Ovary (tissue), 9 donors: ENCODE measurements around the gene NOA1. TPM values are rescaled to one million over a fixed set of nuclear protein-coding genes. Genes with fewer than 3 reads are reported as not detected.

ENCODE experiments used
- DNase-seq, 5 donors: peaks; one replicate each; pipeline ENCODE4 v3.0.0-alpha.2; 2019 to 2020
- H3K27ac ChIP-seq, 2 donors: fragments of 200-600 bp; one replicate each; pipeline versions ENCODE4 v1.5.1 to v1.8.0; 2019 to 2022
- H3K27me3 ChIP-seq: fragments of 200-600 bp; one replicate; pipeline ENCODE4 v1.8.0; 2022
- H3K36me3 ChIP-seq: fragments of 200-600 bp; sonication (generic); one replicate; pipeline ENCODE4 v1.5.1; 2019
- H3K4me1 ChIP-seq: one replicate; pipeline ENCODE4 v1.8.1; 2013; ENCODE audit warnings: mild to moderate bottlenecking, moderate library complexity; ENCODE audit not compliant: insufficient read depth
- H3K4me3 ChIP-seq: fragments of 200-600 bp; sonication (generic); one replicate; pipeline ENCODE4 v1.5.1; 2017
- H3K9me3 ChIP-seq, 2 donors: fragments of 200-600 bp in 1 of 2; sonication (generic) in 1 of 2; one replicate each; pipeline versions ENCODE4 v1.5.1 to v1.8.1; 2013 to 2019; ENCODE audit warnings: mild to moderate bottlenecking in 1 of 2, moderate library complexity in 1 of 2
- EP300 ChIP-seq: sonication (generic); formaldehyde crosslinking; IDR thresholded peaks from one replicate; pipeline ENCODE4 v1.6.1; 2017; ENCODE audit warnings: antibody characterized with exemption
- POLR2A ChIP-seq: fragments of 450-650 bp; IDR thresholded peaks from one replicate; pipeline ENCODE4 v1.6.1; 2017; ENCODE audit warnings: antibody characterized with exemption, mild to moderate bottlenecking, moderate library complexity
- WGBS, 3 donors: extraction: QIAGEN DNeasy Blood & Tissue Kit in 1 of 3; methylation state at CpG; one replicate each; pipeline versions ENCODE4 v1.1.5 to v1.1.7; 2013 to 2017; 5-methylcytosine and 5-hydroxymethylcytosine counted together
- intact Hi-C, 4 donors: fragments of 100-400 bp; cut with DNase I; formaldehyde crosslinking; loops; one replicate each; pipeline versions ENCODE4 v1.11.0 to v1.15.1; 2022 to 2023
- polyA plus RNA-seq, 2 donors: library from polyadenylated mRNA; stranded (reverse); fragments of 200-250 nt in 1 of 2; fragments of 350-450 nt in 1 of 2; fragmentation: Illumina TruSeq in 1 of 2; extraction: RNeasy Lipid Tissue Mini Kit (QIAGEN cat#74804) in 1 of 2; gene quantifications; one replicate each; pipeline ENCODE4 v1.2.3, GENCODE V29; 2013 to 2014
- total RNA-seq, 7 donors: library from RNA; depleted of rRNA in 2 of 7; stranded (reverse); fragments of >200 nt in 2 of 7; fragmentation: NEBNext Ultra II Directional in 3 of 7; extraction: Animal tissue kit (Norgen Biotek cat#: 25700) in 3 of 7; gene quantifications; one replicate each; pipeline versions ENCODE4 v1.1.0 to v1.2.4, GENCODE V29; 2016 to 2023
- TF ChIP-seq, protein P1 (sequence below), 3 donors: fragments of 450-650 bp in 2 of 3; fragments of 200-600 bp in 1 of 3; IDR thresholded peaks; one replicate each; pipeline versions ENCODE4 v1.5.1 to v1.8.0; 2016 to 2022; ENCODE audit warnings: antibody characterized with exemption in 3 of 3, mild to moderate bottlenecking in 1 of 3
- donor health status: DM: no; HTN: no; CAD: no; lungs with moderate emphysema.
- donor health status: DM: no; HTN: no; CAD: no.
- donor health status: Bipolar disorder and iron deficiency.
- donor health status: DM: yes; HTN: yes; CAD: no.
- donor health status: DM: no; HTN: no; CAD: no.
- donor health status: DM: yes; HTN: yes; CAD: no.

Gene NOA1
- total and polyA plus RNA-seq, 9 donors: 12.6 to 21.5 (median 18.5) TPM

DNA sequence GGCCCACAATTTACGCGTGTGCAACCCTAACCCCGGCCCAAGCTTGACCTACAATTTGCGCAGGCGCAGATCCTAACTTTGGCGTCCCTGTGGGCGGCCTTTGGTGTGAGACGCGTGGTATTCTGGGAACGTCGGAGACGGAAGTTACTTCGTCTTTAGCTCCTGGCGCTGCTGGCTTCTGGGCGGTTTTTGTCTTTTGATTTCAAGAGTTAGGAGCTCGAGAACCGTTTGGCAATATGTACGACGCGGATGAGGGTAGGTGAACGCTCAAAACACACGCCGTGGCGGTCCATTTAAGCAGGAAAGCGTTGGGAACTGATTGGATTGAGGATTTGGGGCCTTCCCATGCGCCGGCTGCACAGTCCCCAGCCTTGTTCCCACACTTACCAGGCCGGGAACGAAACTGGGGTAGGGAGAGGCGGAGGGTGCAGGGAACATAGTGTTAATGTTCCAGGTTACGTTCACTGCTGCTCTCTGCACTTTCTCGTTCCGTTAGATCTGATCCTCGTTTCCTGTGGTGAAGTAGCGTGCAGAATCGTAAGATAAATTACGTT is 1.4 kb upstream of the NOA1 start, which contains the start of gene POLR2B:
POLR2B (plus strand) TSS at position 147 of the 554 bp plus-strand sequence; CDS start at position 237, 90 bp downstream.
- TF ChIP-seq POLR2A (peak; percentile 64), EP300 (no peak)
- TF ChIP-seq, protein P1, sequence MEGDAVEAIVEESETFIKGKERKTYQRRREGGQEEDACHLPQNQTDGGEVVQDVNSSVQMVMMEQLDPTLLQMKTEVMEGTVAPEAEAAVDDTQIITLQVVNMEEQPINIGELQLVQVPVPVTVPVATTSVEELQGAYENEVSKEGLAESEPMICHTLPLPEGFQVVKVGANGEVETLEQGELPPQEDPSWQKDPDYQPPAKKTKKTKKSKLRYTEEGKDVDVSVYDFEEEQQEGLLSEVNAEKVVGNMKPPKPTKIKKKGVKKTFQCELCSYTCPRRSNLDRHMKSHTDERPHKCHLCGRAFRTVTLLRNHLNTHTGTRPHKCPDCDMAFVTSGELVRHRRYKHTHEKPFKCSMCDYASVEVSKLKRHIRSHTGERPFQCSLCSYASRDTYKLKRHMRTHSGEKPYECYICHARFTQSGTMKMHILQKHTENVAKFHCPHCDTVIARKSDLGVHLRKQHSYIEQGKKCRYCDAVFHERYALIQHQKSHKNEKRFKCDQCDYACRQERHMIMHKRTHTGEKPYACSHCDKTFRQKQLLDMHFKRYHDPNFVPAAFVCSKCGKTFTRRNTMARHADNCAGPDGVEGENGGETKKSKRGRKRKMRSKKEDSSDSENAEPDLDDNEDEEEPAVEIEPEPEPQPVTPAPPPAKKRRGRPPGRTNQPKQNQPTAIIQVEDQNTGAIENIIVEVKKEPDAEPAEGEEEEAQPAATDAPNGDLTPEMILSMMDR (IDR thresholded peaks at IDR 0.05): no peak
- Histone ChIP-seq H3K27me3 (no peaks in the 10 kb centered on the region), H3K27ac (peak within 1 kb of the TSS; percentile 70 to 88), H3K4me1 (peaks cover 20% of the 10 kb centered on the region), H3K4me3 (peak within 1 kb of the TSS; percentile 90), H3K9me3 (no peaks in the 10 kb centered on the region), H3K36me3 (no peaks in the 10 kb centered on the region)
- intact Hi-C loops: loop anchor here in 1 of 4 donors (5.0 kb wide), 1 partner anchor 72 kb away; the partner anchor contains the start of gene REST
- peak; percentile 89 to 93 (median 92) for DNase-seq
- 0% methylated on average over 37 of the region's 37 CpGs for WGBS, 3 donors

DNA sequence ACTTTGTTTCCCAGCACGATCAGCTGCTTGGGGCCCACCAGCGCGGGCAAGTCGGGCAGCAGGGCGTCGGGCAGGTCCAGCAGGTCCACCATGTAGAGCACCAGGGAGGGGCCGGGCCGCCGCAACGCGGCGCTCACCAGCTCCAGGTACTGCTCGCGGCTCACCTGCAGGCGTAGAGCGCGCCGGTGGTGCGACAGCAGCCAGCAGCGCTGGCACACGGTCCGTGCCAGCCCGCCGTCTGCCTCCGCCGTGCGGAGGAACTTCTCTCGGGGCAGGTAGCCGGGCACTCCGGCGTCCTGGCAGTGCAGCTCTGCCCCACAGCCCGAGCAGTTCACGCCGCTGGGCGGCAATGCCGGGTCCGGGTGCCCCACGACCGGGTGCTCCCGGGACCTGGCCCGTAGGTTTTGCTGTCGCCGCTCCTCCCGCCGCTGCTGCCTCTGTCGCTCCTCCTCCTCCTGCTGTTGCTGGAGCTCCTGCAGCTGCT is 527 bp downstream of the NOA1 start:
- DNase-seq: peak in 2 of 5 donors; percentile 28 to 51
- no peaks in the 10 kb centered on the region for H3K27me3 ChIP-seq

DNA sequence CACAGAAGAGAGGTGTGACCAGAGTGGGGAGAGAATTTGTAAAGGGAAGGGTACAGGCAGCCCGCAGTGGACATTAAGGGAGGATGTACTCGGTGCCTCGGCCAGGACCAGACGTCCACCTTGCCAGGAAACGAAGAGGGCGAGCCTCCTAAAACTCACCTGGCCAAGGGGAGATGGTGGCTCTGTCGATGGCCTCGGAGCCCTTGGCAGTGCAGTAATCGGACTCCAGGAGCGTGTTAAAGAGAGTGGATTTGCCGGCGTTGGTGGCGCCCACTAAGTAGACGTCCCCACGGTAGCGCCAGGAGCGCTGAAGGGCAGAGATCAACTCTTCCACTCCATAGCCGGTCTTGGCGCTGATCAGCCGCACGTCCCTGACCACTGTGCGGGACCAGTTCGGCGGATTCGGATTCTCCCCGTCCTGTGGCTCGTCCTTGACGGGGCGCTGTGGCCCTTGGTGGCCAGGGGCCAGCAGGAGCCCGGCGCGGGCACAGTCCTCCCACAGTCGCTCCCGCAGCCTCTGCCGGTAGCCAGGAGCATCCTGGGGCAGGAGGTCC is 1.0 kb downstream of the NOA1 start:
- 1 to 2% (median 2%) methylated on average over 29 to 35 of the region's 35 CpGs for WGBS, 3 donors
- Histone ChIP-seq H3K27ac (no peak overlapping the region), H3K36me3 (no peaks in the 10 kb centered on the region), H3K9me3 (no peaks in the 10 kb centered on the region), H3K4me3 (peak overlapping the region; percentile 90), H3K27me3 (no peaks in the 10 kb centered on the region), H3K4me1 (peaks cover 19% of the 10 kb centered on the region)
- TF ChIP-seq EP300: no peak
- TF ChIP-seq POLR2A: no peak
- TF ChIP-seq, protein P1 (IDR thresholded peaks at IDR 0.05): no peak
- peak in 3 of 5 donors; percentile 9 to 59 (median 19) for DNase-seq
- intact Hi-C loops: loop anchor here in 1 of 4 donors (5.0 kb wide), 1 partner anchor 69 kb away; the partner anchor contains the start of gene REST

More for the DNA sequence above, 527 bp downstream of the NOA1 start:
- 0% methylated on average over 12 to 46 of the region's 46 CpGs for WGBS, 3 donors
- intact Hi-C loops: loop anchor here in 1 of 4 donors (5.0 kb wide), 1 partner anchor 70 kb away; the partner anchor contains the start of gene REST
- Histone ChIP-seq H3K4me3 (peak overlapping the region; percentile 90), H3K4me1 (peaks cover 19% of the 10 kb centered on the region), H3K36me3 (no peaks in the 10 kb centered on the region), H3K9me3 (no peaks in the 10 kb centered on the region), H3K27ac (peak overlapping the region in 1 of 2 donors; percentile 88)
- TF ChIP-seq EP300 (no peak), POLR2A (no peak)
- TF ChIP-seq, protein P1 (IDR thresholded peaks at IDR 0.05): no peak

DNA sequence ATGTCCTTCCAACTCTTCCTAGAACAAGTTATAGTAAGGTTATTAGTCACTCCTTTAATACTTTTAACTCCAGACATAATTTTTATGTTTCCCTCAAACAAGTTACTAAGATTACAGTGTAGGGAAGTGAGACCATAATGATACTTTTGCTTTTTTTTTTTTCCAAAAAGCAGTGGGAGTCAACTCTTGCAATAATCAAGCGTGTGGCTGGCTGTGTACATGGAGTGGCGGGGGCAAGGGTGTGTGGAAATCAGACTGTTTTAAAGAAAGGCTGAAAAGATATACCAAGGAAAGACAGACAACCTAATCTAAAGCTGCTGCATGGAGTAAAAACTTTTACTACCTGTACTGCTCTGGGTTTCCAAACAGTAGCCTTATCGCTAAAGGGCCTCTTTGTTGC is 4.1 kb downstream of the NOA1 start:
- intact Hi-C loops: no loop called here
- Histone ChIP-seq H3K9me3 (no peaks in the 10 kb centered on the region), H3K4me3 (no peak overlapping the region), H3K36me3 (no peaks in the 10 kb centered on the region), H3K27ac (no peak overlapping the region), H3K27me3 (no peaks in the 10 kb centered on the region), H3K4me1 (peaks cover 9% of the 10 kb centered on the region)
- TF ChIP-seq POLR2A: no peak
- TF ChIP-seq, protein P1 (IDR thresholded peaks at IDR 0.05): no peak
- no peak for TF ChIP-seq EP300
- DNase-seq: no peak
- 95 to 98% (median 96%) methylated on average over 3 of the region's 3 CpGs for WGBS, 3 donors
